ENCODE measurements around the gene EFCAB6. TPM values are rescaled to one million over a fixed set of nuclear protein-coding genes. Genes with fewer than 3 reads are reported as not detected.

Gene EFCAB6
- total and polyA plus RNA-seq, 10 of the 15 experiments (the other 5 are each of a cell fraction or from before 2014, with no cell fraction given) = 0.05 to 0.42 (median 0.19) TPM

- no peak for TF ChIP-seq HDAC2 (IDR thresholded peaks at IDR 0.05)
- TF ChIP-seq HDGF (IDR thresholded peaks at IDR 0.05) = no peak
Measured at GRCh38 chr22:43693249-43693648, 118.9 kb downstream of the EFCAB6 start (continued).

- no peak overlapping the region for H3K27ac ChIP-seq (ENCODE audit: control insufficient read depth, insufficient read depth)
- RAD21 ChIA-PET (ENCODE audit: unreplicated experiment) = no interaction called here
- no peak for FAIRE-seq
- no peak overlapping the region for H3K4me3 ChIP-seq
- no peaks in the 10 kb centered on the region for H3K36me3 ChIP-seq (ENCODE audit: control insufficient read depth in 2 of 2, insufficient read depth in 2 of 2, low read length in 1 of 2)
- no peak for ATAC-seq
- BruUV-seq (replicated peaks) = no TSS peak
- WGBS (ENCODE audit: insufficient coverage, insufficient replicate concordance, low lambda C conversion rate, missing lambda C conversion rate) = 62% methylated on average over 6 of the region's 6 CpGs
- H4K20me1 ChIP-seq (ENCODE audit: control insufficient read depth, insufficient read depth) = no peaks in the 10 kb centered on the region
- no peak overlapping the region for H2AFZ ChIP-seq (ENCODE audit: control insufficient read depth, low read depth, low read length)
- SMC1A ChIA-PET (ENCODE audit: uncharacterized antibody, unreplicated experiment) = no interaction called here
- in situ Hi-C loops (cut with MboI) (no loop called here), intact Hi-C loops (cut with micrococcal nuclease; ENCODE audit: unreplicated experiment) (no loop called here)
- no peak overlapping the region for H3K4me2 ChIP-seq (ENCODE audit: control insufficient read depth, insufficient read depth)
- no peaks in the 10 kb centered on the region; a peak in 1 of 4 replicates for H3K27me3 ChIP-seq (replicated peaks in 1 of 2; ENCODE audit: control insufficient read depth in 2 of 2, insufficient read depth in 2 of 2, low read length in 1 of 2)
- CTCF ChIA-PET = interaction anchor here (1.6 kb wide), 1 partner anchor 107 kb away, joined by 3 read pairs; no protein-coding TSS in a partner anchor
- no peaks in the 10 kb centered on the region for H3K4me1 ChIP-seq (ENCODE audit: control insufficient read depth, insufficient read depth, low read length)
- H3K9ac ChIP-seq (ENCODE audit: control insufficient read depth, insufficient read depth, low read length) = no peak overlapping the region
- no peaks in the 10 kb centered on the region for H3K9me3 ChIP-seq (replicated peaks; ENCODE audit: control insufficient read depth, insufficient read depth, low read length)
- DNase-seq (ENCODE audit: low read depth, low spot score) = no peak
- POLR2A ChIA-PET = no interaction called here
- TF ChIP-seq POLR2AphosphoS2 (IDR thresholded peaks at IDR 0.05; ENCODE audit: low read depth, low read length) (no peak), ETV6 (conservative IDR thresholded peaks at IDR 0.05 in 1 of 2, IDR thresholded peaks at IDR 0.05 in 1 of 2; ENCODE audit: borderline replicate concordance in 1 of 2, low read depth in 1 of 2) (no peak), EED (IDR thresholded peaks at IDR 0.05; ENCODE audit: low read depth) (no peak), KAT2A (conservative IDR thresholded peaks at IDR 0.05; ENCODE audit: control insufficient read depth, low read depth, low read length) (no peak), HDAC2 (IDR thresholded peaks at IDR 0.05) (no peak)
- TF ChIP-seq, protein P1, sequence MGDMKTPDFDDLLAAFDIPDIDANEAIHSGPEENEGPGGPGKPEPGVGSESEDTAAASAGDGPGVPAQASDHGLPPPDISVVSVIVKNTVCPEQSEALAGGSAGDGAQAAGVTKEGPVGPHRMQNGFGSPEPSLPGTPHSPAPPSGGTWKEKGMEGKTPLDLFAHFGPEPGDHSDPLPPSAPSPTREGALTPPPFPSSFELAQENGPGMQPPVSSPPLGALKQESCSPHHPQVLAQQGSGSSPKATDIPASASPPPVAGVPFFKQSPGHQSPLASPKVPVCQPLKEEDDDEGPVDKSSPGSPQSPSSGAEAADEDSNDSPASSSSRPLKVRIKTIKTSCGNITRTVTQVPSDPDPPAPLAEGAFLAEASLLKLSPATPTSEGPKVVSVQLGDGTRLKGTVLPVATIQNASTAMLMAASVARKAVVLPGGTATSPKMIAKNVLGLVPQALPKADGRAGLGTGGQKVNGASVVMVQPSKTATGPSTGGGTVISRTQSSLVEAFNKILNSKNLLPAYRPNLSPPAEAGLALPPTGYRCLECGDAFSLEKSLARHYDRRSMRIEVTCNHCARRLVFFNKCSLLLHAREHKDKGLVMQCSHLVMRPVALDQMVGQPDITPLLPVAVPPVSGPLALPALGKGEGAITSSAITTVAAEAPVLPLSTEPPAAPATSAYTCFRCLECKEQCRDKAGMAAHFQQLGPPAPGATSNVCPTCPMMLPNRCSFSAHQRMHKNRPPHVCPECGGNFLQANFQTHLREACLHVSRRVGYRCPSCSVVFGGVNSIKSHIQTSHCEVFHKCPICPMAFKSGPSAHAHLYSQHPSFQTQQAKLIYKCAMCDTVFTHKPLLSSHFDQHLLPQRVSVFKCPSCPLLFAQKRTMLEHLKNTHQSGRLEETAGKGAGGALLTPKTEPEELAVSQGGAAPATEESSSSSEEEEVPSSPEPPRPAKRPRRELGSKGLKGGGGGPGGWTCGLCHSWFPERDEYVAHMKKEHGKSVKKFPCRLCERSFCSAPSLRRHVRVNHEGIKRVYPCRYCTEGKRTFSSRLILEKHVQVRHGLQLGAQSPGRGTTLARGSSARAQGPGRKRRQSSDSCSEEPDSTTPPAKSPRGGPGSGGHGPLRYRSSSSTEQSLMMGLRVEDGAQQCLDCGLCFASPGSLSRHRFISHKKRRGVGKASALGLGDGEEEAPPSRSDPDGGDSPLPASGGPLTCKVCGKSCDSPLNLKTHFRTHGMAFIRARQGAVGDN (IDR thresholded peaks at IDR 0.05) = no peak
- H3K79me2 ChIP-seq (ENCODE audit: control insufficient read depth, insufficient read depth, low read length) = no peaks in the 10 kb centered on the region
Measured at GRCh38 chr22:43689356-43689755, 122.7 kb downstream of the EFCAB6 start.

All from GM12878 (cell line).